Activated naive CD8-positive, alpha-beta T cell treated with anti-CD3 and anti-CD28 coated beads, Interleukin-2, amount 50 U/mL, for 16 hours (primary cell): ENCODE measurements around the gene PFKFB1.

Experiments
- DNase-seq: peaks from one replicate; pipeline ENCODE4 v3.0.0-alpha.2; 2020; ENCODE audit warnings: low read depth, low spot score

PFKFB1 gene

GRCh38 chrX:54923376-54923775 is 70.6 kb downstream of the PFKFB1 start:
- no peak for DNase-seq

GRCh38 chrX:54922547-54922946 is 71.4 kb downstream of the PFKFB1 start:
- no peak for DNase-seq

DNA sequence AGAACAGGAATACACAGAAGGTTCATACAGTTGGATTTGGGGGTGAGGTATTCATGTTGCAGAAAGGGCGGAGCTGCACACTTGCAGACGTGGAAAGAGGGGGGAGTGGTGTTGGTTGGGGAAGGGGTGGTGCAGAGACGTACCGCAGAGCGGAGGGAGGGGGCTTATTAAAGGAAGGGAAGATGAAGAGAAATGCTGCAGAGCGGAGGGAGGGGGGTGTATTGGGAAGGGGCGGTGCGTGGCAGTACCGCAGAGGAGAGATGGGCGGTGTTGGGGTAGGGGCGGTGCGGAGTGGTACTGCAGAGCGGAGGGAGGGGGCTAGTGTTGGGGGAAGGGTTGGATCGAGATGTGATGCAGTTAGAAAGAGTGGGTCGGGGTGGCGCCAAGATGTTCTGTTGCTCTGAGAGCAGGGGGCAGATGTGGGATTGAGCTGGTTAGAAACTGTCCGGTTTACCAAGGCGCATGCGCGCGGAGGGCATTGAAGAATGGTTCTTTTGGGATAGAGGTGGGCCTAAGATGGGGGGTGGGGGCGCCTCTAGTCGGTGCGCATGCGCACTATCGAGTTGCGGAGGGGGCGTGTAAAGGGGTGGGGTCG is 72.5 kb downstream of the PFKFB1 start:
- DNase-seq = peak; percentile 6

DNA sequence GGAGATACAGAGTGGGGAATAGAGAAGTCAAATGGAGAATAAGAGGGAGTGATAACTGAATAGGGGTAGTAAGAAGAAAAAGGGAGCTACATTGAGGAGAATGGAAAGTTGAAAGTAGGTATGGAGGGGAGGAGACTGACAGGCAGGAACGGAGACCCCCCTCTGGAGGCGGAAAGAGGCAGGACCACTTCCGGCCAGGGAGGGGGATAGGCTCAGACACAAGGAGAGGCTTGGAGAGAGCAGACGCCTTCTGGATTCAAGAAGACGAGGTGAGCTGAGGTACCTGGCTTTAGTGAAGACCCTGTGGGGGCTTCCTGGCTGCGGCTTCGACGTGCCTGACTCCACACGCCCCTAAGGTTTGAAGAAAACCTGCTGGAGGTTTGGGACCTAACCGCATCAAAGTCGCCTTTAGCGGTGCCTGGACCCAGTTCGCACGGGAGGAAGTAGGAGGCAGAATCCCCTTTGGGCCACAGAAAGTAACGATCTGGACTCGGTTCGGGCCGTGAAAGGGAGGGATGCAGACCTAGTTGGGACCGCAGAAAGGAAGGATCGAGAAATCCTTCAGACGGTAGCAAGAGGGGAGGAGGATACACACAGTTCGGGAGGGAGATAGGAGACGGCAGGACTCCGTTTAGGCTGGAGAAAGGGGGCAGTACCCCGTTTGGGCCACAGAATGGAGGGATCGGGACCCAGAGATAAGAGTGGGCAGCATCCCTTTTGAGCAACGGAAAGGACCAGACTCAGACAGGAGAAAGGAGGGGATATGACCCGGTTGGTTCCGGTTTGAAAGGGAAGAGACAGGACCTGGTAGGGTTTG is 73.2 kb downstream of the PFKFB1 start, which contains the start of gene TRO:
TSS of gene TRO (plus strand) at position 215 of the 817 bp plus-strand sequence. CDS start 1,423 bp downstream, outside the sequence.
- DNase-seq = no peak

- no peak for DNase-seq
Observed at GRCh38 chrX:54909941-54910340, 84.0 kb downstream of the PFKFB1 start.

- DNase-seq = no peak
Observed at GRCh38 chrX:54894159-54894558, 99.8 kb downstream of the PFKFB1 start.

GRCh38 chrX:54891573-54891972 is 102.4 kb downstream of the PFKFB1 start:
- DNase-seq = no peak

- no peak for DNase-seq
Observed at GRCh38 chrX:54885740-54886139, 108.2 kb downstream of the PFKFB1 start.
